ENCODE results near the gene HRH1. TPM values are rescaled to one million over a fixed set of nuclear protein-coding genes. Genes with fewer than 3 reads are reported as not detected.

HRH1 gene
- total and polyA plus RNA-seq, 10 of the 15 experiments (the other 5 are each of a cell fraction or from before 2014, with no cell fraction given), result not detected

DNA sequence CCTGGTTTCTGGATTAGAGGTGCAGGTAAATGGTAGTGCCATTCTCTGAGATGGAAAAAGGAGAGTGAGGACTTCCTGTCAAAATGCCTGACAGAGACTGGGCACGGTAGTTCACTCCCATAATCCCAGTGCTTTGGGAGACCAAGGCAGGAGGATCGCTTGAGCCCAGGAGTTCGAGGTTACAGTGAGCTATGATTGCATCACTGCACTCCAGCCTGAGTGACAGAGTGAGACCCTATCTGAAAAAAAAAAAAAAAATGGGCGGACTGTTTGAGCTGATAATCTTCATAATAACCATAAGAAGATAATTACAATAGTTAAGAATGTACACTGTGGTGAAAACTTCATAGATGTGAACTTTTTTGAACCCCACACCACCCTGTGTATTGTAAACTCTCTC lies 44.2 kb downstream of the HRH1 start:
- 56% methylated on average over 4 of the region's 4 CpGs for whole genome bisulfite sequencing (ENCODE audit: insufficient coverage, insufficient replicate concordance, low lambda C conversion rate, missing lambda C conversion rate)
- Histone ChIP-seq H2AFZ (ENCODE audit: control insufficient read depth, low read depth, low read length) (no peak overlapping the region), H3K9me3 (replicated peaks; ENCODE audit: control insufficient read depth, insufficient read depth, low read length) (no peaks in the 10 kb centered on the region), H3K36me3 (ENCODE audit: control insufficient read depth in 2 of 2, insufficient read depth in 2 of 2, low read length in 1 of 2) (no peaks in the 10 kb centered on the region), H4K20me1 (ENCODE audit: control insufficient read depth, insufficient read depth) (no peaks in the 10 kb centered on the region), H3K27me3 (replicated peaks in 1 of 2; ENCODE audit: control insufficient read depth in 2 of 2, insufficient read depth in 2 of 2, low read length in 1 of 2) (no peaks in the 10 kb centered on the region; a peak in 2 of 4 replicates), H3K4me2 (ENCODE audit: control insufficient read depth, insufficient read depth) (no peak overlapping the region), H3K4me3 (no peak overlapping the region), H3K27ac (ENCODE audit: control insufficient read depth, insufficient read depth) (no peak overlapping the region), H3K79me2 (ENCODE audit: control insufficient read depth, insufficient read depth, low read length) (no peaks in the 10 kb centered on the region), H3K9ac (ENCODE audit: control insufficient read depth, insufficient read depth, low read length) (no peak overlapping the region), H3K4me1 (ENCODE audit: control insufficient read depth, insufficient read depth, low read length) (no peaks in the 10 kb centered on the region)
- ChIA-PET RAD21 (ENCODE audit: unreplicated experiment) (no interaction called here), SMC1A (ENCODE audit: uncharacterized antibody, unreplicated experiment) (no interaction called here), CTCF (interaction anchor here (0.7 kb wide), 1 partner anchor 10 kb away, joined by 3 read pairs; no protein-coding TSS in a partner anchor), POLR2A (no interaction called here)
- intact Hi-C loops (cut with micrococcal nuclease; ENCODE audit: unreplicated experiment), result no loop called here
- no peak for ATAC-seq
- FAIRE-seq, result no peak
- in situ Hi-C loops (cut with MboI), result no loop called here
- TF ChIP-seq, protein P1, sequence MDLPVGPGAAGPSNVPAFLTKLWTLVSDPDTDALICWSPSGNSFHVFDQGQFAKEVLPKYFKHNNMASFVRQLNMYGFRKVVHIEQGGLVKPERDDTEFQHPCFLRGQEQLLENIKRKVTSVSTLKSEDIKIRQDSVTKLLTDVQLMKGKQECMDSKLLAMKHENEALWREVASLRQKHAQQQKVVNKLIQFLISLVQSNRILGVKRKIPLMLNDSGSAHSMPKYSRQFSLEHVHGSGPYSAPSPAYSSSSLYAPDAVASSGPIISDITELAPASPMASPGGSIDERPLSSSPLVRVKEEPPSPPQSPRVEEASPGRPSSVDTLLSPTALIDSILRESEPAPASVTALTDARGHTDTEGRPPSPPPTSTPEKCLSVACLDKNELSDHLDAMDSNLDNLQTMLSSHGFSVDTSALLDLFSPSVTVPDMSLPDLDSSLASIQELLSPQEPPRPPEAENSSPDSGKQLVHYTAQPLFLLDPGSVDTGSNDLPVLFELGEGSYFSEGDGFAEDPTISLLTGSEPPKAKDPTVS (IDR thresholded peaks at IDR 0.05; ENCODE audit: low read depth, low read length), result no peak
- no peak for TF ChIP-seq KLF5 (IDR thresholded peaks at IDR 0.05; ENCODE audit: partially characterized antibody)
- TF ChIP-seq MXI1 (IDR thresholded peaks at IDR 0.05; ENCODE audit: low read depth, low read length), result no peak
- TF ChIP-seq SUPT20H (IDR thresholded peaks at IDR 0.05; ENCODE audit: borderline replicate concordance, control insufficient read depth, low read depth, low read length), result no peak
- TF ChIP-seq RFX5 (IDR thresholded peaks at IDR 0.05; ENCODE audit: low read depth, low read length), result no peak
- TF ChIP-seq, protein P2, sequence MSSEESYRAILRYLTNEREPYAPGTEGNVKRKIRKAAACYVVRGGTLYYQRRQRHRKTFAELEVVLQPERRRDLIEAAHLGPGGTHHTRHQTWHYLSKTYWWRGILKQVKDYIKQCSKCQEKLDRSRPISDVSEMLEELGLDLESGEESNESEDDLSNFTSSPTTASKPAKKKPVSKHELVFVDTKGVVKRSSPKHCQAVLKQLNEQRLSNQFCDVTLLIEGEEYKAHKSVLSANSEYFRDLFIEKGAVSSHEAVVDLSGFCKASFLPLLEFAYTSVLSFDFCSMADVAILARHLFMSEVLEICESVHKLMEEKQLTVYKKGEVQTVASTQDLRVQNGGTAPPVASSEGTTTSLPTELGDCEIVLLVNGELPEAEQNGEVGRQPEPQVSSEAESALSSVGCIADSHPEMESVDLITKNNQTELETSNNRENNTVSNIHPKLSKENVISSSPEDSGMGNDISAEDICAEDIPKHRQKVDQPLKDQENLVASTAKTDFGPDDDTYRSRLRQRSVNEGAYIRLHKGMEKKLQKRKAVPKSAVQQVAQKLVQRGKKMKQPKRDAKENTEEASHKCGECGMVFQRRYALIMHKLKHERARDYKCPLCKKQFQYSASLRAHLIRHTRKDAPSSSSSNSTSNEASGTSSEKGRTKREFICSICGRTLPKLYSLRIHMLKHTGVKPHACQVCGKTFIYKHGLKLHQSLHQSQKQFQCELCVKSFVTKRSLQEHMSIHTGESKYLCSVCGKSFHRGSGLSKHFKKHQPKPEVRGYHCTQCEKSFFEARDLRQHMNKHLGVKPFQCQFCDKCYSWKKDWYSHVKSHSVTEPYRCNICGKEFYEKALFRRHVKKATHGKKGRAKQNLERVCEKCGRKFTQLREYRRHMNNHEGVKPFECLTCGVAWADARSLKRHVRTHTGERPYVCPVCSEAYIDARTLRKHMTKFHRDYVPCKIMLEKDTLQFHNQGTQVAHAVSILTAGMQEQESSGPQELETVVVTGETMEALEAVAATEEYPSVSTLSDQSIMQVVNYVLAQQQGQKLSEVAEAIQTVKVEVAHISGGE (CRISPR knock-in tag; IDR thresholded peaks at IDR 0.05), result no peak
- TF ChIP-seq, protein P3, sequence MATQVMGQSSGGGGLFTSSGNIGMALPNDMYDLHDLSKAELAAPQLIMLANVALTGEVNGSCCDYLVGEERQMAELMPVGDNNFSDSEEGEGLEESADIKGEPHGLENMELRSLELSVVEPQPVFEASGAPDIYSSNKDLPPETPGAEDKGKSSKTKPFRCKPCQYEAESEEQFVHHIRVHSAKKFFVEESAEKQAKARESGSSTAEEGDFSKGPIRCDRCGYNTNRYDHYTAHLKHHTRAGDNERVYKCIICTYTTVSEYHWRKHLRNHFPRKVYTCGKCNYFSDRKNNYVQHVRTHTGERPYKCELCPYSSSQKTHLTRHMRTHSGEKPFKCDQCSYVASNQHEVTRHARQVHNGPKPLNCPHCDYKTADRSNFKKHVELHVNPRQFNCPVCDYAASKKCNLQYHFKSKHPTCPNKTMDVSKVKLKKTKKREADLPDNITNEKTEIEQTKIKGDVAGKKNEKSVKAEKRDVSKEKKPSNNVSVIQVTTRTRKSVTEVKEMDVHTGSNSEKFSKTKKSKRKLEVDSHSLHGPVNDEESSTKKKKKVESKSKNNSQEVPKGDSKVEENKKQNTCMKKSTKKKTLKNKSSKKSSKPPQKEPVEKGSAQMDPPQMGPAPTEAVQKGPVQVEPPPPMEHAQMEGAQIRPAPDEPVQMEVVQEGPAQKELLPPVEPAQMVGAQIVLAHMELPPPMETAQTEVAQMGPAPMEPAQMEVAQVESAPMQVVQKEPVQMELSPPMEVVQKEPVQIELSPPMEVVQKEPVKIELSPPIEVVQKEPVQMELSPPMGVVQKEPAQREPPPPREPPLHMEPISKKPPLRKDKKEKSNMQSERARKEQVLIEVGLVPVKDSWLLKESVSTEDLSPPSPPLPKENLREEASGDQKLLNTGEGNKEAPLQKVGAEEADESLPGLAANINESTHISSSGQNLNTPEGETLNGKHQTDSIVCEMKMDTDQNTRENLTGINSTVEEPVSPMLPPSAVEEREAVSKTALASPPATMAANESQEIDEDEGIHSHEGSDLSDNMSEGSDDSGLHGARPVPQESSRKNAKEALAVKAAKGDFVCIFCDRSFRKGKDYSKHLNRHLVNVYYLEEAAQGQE (IDR thresholded peaks at IDR 0.05; ENCODE audit: low read depth, low read length), result no peak
- TF ChIP-seq SREBF2 (IDR thresholded peaks at IDR 0.05; ENCODE audit: low read length), result no peak
- TF ChIP-seq, protein P4, sequence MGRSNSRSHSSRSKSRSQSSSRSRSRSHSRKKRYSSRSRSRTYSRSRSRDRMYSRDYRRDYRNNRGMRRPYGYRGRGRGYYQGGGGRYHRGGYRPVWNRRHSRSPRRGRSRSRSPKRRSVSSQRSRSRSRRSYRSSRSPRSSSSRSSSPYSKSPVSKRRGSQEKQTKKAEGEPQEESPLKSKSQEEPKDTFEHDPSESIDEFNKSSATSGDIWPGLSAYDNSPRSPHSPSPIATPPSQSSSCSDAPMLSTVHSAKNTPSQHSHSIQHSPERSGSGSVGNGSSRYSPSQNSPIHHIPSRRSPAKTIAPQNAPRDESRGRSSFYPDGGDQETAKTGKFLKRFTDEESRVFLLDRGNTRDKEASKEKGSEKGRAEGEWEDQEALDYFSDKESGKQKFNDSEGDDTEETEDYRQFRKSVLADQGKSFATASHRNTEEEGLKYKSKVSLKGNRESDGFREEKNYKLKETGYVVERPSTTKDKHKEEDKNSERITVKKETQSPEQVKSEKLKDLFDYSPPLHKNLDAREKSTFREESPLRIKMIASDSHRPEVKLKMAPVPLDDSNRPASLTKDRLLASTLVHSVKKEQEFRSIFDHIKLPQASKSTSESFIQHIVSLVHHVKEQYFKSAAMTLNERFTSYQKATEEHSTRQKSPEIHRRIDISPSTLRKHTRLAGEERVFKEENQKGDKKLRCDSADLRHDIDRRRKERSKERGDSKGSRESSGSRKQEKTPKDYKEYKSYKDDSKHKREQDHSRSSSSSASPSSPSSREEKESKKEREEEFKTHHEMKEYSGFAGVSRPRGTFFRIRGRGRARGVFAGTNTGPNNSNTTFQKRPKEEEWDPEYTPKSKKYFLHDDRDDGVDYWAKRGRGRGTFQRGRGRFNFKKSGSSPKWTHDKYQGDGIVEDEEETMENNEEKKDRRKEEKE (IDR thresholded peaks at IDR 0.05), result no peak
- TF ChIP-seq HDAC6 (IDR thresholded peaks at IDR 0.05; ENCODE audit: unreplicated experiment), result no peak
- DNase-seq (ENCODE audit: low read depth, low spot score), result no peak
- BruUV-seq (replicated peaks), result no TSS peak
